Ovary (tissue), 3 donors: ENCODE measurements around the gene ALPK1.

Source experiments
- EP300 ChIP-seq: sonication (generic); formaldehyde crosslinking; IDR thresholded peaks from one replicate; pipeline ENCODE4 v1.6.1; 2017; ENCODE audit warnings: antibody characterized with exemption
- TF ChIP-seq, protein P1 (sequence below), 3 donors: fragments of 450-650 bp in 2 of 3; fragments of 200-600 bp in 1 of 3; IDR thresholded peaks; one replicate each; pipeline versions ENCODE4 v1.5.1 to v1.8.0; 2016 to 2022; ENCODE audit warnings: antibody characterized with exemption in 3 of 3, mild to moderate bottlenecking in 1 of 3
- donor health status: DM: no; HTN: no; CAD: no.

DNA sequence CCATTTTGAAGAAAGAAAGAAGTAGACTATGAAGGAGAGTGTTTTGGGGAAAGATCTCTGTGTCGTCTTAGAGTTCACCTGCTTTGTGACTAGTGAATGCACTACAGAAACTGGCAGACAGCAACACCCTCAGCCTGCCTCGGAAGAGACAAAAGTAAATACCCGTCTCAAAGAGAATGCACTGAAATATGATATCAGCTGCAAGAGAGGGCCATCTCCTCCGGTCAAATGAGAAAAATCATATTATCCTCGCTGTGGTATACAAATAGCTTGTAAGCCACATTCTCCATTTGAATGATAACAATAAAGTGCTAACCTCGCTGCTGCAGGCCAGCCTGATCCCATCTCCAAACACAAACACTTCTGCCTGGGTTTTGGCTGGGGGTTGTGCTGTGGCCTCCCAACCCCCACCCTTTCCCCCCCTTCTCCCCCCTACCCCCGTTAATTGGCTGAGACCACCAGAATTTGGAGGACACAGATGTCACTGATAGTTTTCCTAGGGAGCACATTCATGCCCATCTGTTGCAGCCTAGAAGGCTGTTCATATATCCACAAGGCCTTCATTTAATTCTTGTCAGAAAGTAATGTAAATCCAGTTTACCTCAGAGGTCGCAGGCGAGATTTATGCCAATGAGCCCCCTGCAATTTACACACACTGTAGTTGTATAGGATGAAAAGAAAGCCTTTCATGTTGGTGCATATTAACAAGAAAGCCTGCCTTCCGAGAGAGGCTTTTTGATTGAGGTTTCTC lies 46.3 kb downstream of the ALPK1 start:
- TF ChIP-seq, protein P1, sequence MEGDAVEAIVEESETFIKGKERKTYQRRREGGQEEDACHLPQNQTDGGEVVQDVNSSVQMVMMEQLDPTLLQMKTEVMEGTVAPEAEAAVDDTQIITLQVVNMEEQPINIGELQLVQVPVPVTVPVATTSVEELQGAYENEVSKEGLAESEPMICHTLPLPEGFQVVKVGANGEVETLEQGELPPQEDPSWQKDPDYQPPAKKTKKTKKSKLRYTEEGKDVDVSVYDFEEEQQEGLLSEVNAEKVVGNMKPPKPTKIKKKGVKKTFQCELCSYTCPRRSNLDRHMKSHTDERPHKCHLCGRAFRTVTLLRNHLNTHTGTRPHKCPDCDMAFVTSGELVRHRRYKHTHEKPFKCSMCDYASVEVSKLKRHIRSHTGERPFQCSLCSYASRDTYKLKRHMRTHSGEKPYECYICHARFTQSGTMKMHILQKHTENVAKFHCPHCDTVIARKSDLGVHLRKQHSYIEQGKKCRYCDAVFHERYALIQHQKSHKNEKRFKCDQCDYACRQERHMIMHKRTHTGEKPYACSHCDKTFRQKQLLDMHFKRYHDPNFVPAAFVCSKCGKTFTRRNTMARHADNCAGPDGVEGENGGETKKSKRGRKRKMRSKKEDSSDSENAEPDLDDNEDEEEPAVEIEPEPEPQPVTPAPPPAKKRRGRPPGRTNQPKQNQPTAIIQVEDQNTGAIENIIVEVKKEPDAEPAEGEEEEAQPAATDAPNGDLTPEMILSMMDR (IDR thresholded peaks at IDR 0.05), result no peak
- no peak for TF ChIP-seq EP300
